Upper lobe of left lung (tissue), 6 donors: ENCODE measurements around the gene CARD19. TPM values are rescaled to one million over a fixed set of nuclear protein-coding genes. Genes with fewer than 3 reads are reported as not detected.

Source experiments
- ATAC-seq, 2 donors: fragments of 200-7000 bp; cut with Tn5 transposase; one replicate each; pipeline ENCODE4 v1.9.1; 2022; ENCODE audit warnings: mild to moderate bottlenecking in 2 of 2, moderate library complexity in 2 of 2; ENCODE audit not compliant: low FRiP score in 2 of 2
- DNase-seq, 2 donors: peaks; one replicate each; pipeline ENCODE4 v3.0.0-alpha.2; 2019 to 2020
- H3K27ac ChIP-seq, 4 donors: fragments of 200-600 bp; sonication (generic); one replicate each; pipeline ENCODE4 v1.5.1; 2016 to 2019
- H3K27me3 ChIP-seq, 4 donors: fragments of 200-600 bp; sonication (generic); one replicate each; pipeline ENCODE4 v1.5.1; 2017 to 2019
- H3K36me3 ChIP-seq, 4 donors: fragments of 200-600 bp; sonication (generic); one replicate each; pipeline ENCODE4 v1.5.1; 2016 to 2019
- H3K4me1 ChIP-seq, 4 donors: fragments of 200-600 bp; sonication (generic); one replicate each; pipeline ENCODE4 v1.5.1; 2018 to 2019
- H3K4me3 ChIP-seq, 4 donors: fragments of 200-600 bp; sonication (generic); one replicate each; pipeline ENCODE4 v1.5.1; 2017 to 2019; ENCODE audit warnings: mild to moderate bottlenecking in 2 of 4, moderate library complexity in 1 of 4
- H3K9me3 ChIP-seq, 4 donors: fragments of 200-600 bp; sonication (generic); one replicate each; pipeline ENCODE4 v1.5.1; 2018 to 2019
- EP300 ChIP-seq, 4 donors: sonication (generic); formaldehyde crosslinking; IDR thresholded peaks; one replicate each; pipeline ENCODE4 v1.5.1; 2017; ENCODE audit warnings: antibody characterized with exemption in 4 of 4, control low read depth in 2 of 4
- POLR2A ChIP-seq, 4 donors: fragments of 450-650 bp; IDR thresholded peaks; one replicate each; pipeline ENCODE4 v1.5.1; 2016 to 2017; ENCODE audit warnings: antibody characterized with exemption in 4 of 4, mild to moderate bottlenecking in 2 of 4
- POLR2AphosphoS5 ChIP-seq, 2 donors: sonication (generic); formaldehyde crosslinking; IDR thresholded peaks; one replicate each; pipeline ENCODE4 v1.5.1; 2017; ENCODE audit warnings: antibody characterized with exemption in 2 of 2
- WGBS, 2 donors: methylation state at CpG; one replicate each; pipeline ENCODE4 v1.1.5; 2017 to 2018; 5-methylcytosine and 5-hydroxymethylcytosine counted together
- total RNA-seq, 6 donors: library from RNA; depleted of rRNA in 4 of 6; stranded (reverse); fragments of >200 nt in 4 of 6; gene quantifications; one replicate each; pipeline versions ENCODE4 v1.1.0 to v1.2.1, GENCODE V29; 2016 to 2021
- TF ChIP-seq, protein P1 (sequence below), 6 experiments: fragments of 450-650 bp in 4 of 6; fragments of 200-600 bp in 2 of 6; sonication (generic) in 2 of 6; IDR thresholded peaks; one replicate each; pipeline ENCODE4 v1.5.1; 2016 to 2019; ENCODE audit warnings: antibody characterized with exemption in 6 of 6
- donor health status: DM: no; HTN: no; CAD: no; lungs with moderate emphysema.
- donor health status: DM: no; HTN: yes; CAD: no; lungs with severe emphysema.

CARD19 gene
- total RNA-seq, 6 donors from 2014 or later, result 34.7 to 92.3 (median 41.7) TPM

DNA sequence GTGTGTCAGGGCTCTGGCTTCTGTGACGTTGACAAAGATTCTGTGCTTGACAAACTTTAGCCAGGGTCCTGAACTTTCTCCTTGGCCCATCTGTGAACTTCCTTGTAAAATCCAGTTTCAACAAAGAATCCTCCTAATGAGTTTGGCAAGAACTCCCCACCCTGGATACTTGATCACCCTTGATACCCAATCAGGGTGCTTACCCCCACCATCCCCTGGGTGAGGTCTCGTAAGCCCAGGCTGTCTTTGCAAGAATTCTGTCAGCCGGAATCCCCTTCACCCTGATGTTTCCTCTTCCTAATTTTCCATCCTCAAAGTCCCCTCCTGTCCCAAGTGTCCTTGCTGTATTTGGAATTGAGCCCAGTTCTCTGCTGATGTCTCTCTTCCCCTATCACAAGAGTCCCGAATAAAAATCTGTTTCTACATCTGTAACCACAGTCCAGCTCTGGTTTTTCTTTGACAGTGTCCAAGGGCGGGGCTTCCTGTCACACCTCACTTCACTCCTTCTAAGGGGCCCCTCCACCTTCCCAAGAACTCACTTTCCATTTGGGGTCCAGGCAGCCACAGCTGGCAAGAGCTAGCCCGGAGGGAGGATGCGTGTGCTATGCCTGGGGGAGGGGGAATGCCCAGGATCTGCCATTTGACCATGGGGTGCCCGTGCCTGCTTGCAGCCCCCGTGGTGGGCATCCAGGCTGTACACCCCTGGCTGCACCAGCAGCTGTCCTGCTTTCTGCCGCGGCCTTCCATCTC is 2.7 kb upstream of the CARD19 start:
- TF ChIP-seq EP300 (IDR thresholded peaks at IDR 0.05) (no peak), POLR2AphosphoS5 (IDR thresholded peaks at IDR 0.05) (no peak), POLR2A (IDR thresholded peaks at IDR 0.05) (no peak)
- TF ChIP-seq, protein P1, sequence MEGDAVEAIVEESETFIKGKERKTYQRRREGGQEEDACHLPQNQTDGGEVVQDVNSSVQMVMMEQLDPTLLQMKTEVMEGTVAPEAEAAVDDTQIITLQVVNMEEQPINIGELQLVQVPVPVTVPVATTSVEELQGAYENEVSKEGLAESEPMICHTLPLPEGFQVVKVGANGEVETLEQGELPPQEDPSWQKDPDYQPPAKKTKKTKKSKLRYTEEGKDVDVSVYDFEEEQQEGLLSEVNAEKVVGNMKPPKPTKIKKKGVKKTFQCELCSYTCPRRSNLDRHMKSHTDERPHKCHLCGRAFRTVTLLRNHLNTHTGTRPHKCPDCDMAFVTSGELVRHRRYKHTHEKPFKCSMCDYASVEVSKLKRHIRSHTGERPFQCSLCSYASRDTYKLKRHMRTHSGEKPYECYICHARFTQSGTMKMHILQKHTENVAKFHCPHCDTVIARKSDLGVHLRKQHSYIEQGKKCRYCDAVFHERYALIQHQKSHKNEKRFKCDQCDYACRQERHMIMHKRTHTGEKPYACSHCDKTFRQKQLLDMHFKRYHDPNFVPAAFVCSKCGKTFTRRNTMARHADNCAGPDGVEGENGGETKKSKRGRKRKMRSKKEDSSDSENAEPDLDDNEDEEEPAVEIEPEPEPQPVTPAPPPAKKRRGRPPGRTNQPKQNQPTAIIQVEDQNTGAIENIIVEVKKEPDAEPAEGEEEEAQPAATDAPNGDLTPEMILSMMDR (IDR thresholded peaks at IDR 0.05), result no peak
- ATAC-seq, result no peak
- H3K36me3 ChIP-seq, result no peaks in the 10 kb centered on the region
- peak overlapping the region; percentile 7 to 98 (median 96) for H3K27ac ChIP-seq
- peaks cover 36 to 44% (median 43%) of the 10 kb centered on the region in 4 donors for H3K4me1 ChIP-seq
- no peak overlapping the region for H3K4me3 ChIP-seq
- peak in 1 of 2 donors; percentile 28 for DNase-seq
- peaks cover 0 to 9% (median 0%) of the 10 kb centered on the region in 4 donors for H3K9me3 ChIP-seq
- WGBS, 2 donors, result 26 to 45% methylated on average over 10 to 11 of the region's 11 CpGs
- no peaks in the 10 kb centered on the region for H3K27me3 ChIP-seq

DNA sequence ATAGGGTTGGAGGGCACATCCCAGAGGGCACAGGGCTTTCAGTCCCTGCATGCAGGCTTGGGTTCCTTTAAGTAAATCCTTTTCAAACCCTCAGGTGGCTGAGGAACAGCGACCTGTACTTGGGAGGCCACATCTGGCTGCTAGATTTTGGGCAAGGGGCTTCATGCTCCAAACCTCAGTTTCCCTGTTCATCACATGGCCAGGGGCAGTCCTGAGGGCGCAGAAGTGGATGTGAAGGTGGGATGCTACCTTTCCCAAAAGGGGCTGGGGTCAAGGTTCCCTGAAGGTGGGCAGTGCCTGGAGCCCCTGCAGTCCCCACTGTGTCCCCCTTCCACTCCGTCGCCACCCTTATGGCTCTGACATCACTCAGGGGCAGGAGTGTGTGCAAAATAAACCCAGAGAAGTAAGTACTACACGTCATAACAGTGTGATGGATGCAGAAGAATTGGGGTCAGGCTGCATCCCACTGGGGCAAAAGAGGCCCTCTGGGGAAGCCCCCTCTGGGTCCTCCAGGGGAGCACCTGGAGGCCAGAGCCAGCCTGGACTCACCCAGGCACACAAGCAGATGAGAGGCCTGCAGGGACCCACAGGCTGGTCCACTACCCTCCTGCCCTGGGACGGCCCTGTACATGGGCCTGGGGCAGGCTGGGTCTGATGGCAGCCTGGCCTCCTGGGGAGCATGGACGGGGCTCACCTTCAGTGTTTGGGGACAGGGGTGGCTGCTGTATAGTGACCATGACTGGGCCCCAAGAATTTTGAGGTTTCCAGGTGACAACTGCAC is 1.9 kb upstream of the CARD19 start:
- no peaks in the 10 kb centered on the region for H3K36me3 ChIP-seq
- no peak overlapping the region for H3K4me3 ChIP-seq
- WGBS, 2 donors, result 75 to 76% methylated on average over 6 of the region's 7 CpGs
- ATAC-seq, result no peak
- no peaks in the 10 kb centered on the region for H3K27me3 ChIP-seq
- H3K27ac ChIP-seq, result peak overlapping the region; percentile 89 to 98 (median 96)
- DNase-seq, result peak in 1 of 2 donors; percentile 21
- TF ChIP-seq POLR2AphosphoS5 (IDR thresholded peaks at IDR 0.05), result no peak
- TF ChIP-seq EP300 (IDR thresholded peaks at IDR 0.05), result no peak
- no peak for TF ChIP-seq POLR2A (IDR thresholded peaks at IDR 0.05)
- TF ChIP-seq, protein P1 (IDR thresholded peaks at IDR 0.05), result no peak
- H3K4me1 ChIP-seq, result peaks cover 44 to 52% (median 51%) of the 10 kb centered on the region in 4 donors
- H3K9me3 ChIP-seq, result peaks cover 0 to 9% (median 0%) of the 10 kb centered on the region in 4 donors

DNA sequence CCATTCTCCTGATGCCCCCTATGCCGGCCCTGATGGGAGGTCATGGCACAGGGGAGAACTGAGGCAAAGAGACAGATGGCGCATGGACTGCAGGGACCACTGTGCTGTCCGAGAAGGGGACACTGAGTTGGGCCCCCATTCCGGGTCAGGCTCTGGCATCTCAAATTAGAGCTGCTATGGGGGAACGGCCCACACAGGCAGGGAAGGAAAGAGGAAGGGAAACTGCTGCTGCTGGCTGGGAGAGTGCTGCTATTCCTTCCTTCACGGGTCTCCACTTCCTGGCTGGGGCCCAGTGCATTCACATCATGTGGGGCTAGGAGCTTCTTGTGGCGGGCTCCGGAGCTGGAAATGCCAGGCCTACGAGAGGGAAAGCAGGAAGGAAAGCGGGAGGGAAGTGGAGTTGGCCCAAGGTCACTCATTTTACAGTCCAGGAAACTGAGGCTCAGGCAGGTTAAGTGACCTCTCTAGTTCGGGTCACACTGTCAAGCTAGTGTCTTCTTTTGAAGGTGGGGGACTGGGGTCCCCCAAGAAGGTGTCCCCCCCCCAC is 1.3 kb upstream of the CARD19 start:
- TF ChIP-seq EP300 (IDR thresholded peaks at IDR 0.05) (no peak), POLR2A (IDR thresholded peaks at IDR 0.05) (no peak), POLR2AphosphoS5 (IDR thresholded peaks at IDR 0.05) (no peak)
- TF ChIP-seq, protein P1 (IDR thresholded peaks at IDR 0.05), result no peak
- Histone ChIP-seq H3K4me1 (peaks cover 50 to 59% (median 57%) of the 10 kb centered on the region in 4 donors), H3K27me3 (no peaks in the 10 kb centered on the region), H3K36me3 (no peaks in the 10 kb centered on the region), H3K27ac (peak overlapping the region; percentile 89 to 98 (median 96)), H3K9me3 (peaks cover 0 to 9% (median 0%) of the 10 kb centered on the region in 4 donors), H3K4me3 (peak overlapping the region in 3 of 4 donors; percentile 37 to 55 (median 50))
- WGBS, 2 donors, result 46 to 54% methylated on average over 10 to 11 of the region's 11 CpGs
- ATAC-seq (peak in 1 of 2 donors; percentile 7), DNase-seq (peak in 1 of 2 donors; percentile 66)

DNA sequence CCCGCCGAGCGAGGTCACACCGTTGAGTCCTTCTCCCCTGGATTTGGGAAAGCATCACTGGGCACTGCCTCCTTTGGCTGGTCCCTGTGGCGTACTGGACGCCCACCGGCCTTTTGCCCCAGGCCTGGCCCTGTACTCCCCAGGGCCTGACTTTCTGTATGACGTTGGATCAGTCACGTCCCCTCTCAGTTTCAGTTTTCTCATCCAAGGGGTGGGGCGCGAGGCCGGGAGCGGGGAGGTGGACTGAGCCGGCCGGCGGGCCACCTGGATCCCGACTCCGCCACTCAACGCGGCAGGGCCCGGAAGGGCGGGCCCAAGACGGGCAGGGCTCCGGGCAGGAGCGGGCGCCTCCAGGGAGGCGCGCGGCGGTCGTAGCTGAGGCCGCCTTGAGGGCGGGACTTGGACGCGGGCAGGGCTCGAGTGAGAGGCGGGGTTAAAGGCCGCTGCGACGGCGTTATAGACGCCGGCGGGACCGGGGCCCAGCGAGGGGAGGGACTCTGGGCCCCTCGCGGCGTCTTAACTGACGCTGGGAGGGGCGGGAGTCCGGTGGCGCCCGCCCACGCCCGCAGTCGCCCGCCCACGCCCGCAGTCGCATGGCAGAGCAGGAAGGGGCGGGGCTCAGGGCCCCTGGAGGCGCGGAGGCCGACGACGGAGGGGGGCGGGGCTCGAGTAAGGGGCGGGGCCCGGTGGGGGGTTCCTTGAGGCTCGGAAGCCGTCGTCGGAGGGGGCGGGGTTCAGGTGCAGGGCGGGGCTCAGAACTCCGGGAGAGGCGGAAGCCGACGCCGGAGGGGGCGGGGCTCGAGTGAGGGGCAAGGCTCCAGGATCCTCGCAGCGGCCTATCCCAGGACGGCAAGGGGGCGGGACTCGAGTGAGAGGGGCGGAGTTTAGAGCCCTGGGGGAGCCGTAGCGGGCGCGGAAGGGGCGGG is 549 bp upstream of the CARD19 start:
- Histone ChIP-seq H3K4me1 (peaks cover 57 to 63% (median 61%) of the 10 kb centered on the region in 4 donors), H3K9me3 (peaks cover 0 to 9% (median 0%) of the 10 kb centered on the region in 4 donors)
- 8 to 28% methylated on average over 3 to 43 of the region's 95 CpGs for WGBS, 2 donors

More for the DNA sequence above, 549 bp upstream of the CARD19 start:
- peak; percentile 93 to 96 for ATAC-seq
- Histone ChIP-seq H3K4me3 (peak overlapping the region in 3 of 4 donors; percentile 67 to 88 (median 85)), H3K27ac (peak overlapping the region; percentile 89 to 98 (median 97)), H3K36me3 (no peaks in the 10 kb centered on the region), H3K27me3 (no peaks in the 10 kb centered on the region)
- DNase-seq, result peak; percentile 100
- TF ChIP-seq, protein P1 (IDR thresholded peaks at IDR 0.05), result no peak
- TF ChIP-seq EP300 (IDR thresholded peaks at IDR 0.05) (peak in 1 of 4 donors; percentile 4), POLR2AphosphoS5 (IDR thresholded peaks at IDR 0.05) (peak; percentile 74 to 87), POLR2A (IDR thresholded peaks at IDR 0.05) (peak; percentile 54 to 90 (median 78))
